Activated T-cell treated with anti-CD3 and anti-CD28 coated beads for 1 hour (primary cell): ENCODE results near the gene SCAMP2.

Experiments used
- DNase-seq: peaks from one replicate; pipeline ENCODE4 v3.0.0-alpha.2; 2020; ENCODE audit warnings: low read depth

SCAMP2 gene

GRCh38 chr15:74837482-74838136, 35.6 kb downstream of the SCAMP2 start:
- DNase-seq, result no peak

GRCh38 chr15:74836846-74837245, 36.3 kb downstream of the SCAMP2 start:
- DNase-seq, result no peak

DNA sequence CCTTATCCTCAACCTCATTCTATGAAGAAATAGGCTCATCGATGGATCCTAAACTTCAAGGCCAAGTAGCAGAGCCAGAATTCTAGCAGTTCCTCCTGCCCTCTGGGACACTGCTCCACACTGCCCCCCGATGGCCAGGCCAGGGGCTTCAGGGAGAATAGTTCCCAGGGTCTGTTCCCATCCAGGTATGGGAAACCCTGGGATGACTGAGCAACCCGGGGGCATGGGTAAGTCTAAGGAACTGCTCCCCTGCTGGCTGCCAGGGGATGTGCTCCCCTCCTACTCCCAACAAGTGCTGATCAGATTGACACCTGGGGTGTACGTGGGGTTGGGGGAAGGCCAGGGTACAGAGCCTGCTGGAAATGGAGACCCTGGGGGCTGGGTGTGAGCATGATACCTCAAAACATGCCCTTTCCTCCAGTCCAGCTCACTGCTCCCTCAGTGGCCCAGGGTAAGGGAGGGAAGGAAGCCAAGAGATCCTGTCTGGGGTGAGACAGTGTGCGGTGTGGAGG, 37.8 kb downstream of the SCAMP2 start:
- DNase-seq, result peak; percentile 42

DNA sequence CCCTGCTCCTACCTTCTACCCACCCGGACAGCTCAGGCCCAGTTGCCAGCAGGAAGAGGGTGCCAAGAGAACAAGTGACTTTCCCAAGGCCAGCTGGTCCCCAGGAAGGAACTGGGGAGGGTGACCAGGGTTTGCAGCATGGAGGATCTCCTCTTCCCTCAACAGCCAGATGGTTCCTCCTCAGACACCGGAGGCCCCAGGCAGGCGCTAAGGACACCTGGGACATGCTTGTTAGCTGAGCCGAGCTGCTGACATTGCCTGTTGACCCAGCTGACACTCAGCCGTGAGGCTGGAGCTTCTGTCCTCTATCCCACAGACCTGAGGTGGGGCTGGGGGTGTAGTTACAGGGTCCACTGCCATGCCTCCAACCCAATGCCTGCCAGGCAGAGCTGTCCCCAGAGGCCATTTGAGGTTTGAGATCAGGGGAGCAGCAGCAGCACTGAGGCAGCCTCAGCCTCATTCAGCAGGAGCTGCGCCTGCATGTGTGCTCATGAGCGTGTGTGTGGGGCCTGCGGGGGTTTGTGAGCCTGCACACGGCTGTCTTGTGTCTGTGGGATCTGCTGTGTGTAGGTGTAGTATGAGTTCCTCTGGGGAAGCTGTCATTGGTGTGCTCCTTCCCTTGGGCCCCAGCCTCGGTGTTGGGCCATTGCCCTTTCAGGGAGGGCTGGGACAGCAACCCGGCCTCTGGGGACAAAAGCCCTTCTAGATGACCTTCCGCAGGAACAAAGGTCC, 39.6 kb downstream of the SCAMP2 start:
- no peak for DNase-seq

GRCh38 chr15:74832826-74833225, 40.3 kb downstream of the SCAMP2 start:
- no peak for DNase-seq

DNA sequence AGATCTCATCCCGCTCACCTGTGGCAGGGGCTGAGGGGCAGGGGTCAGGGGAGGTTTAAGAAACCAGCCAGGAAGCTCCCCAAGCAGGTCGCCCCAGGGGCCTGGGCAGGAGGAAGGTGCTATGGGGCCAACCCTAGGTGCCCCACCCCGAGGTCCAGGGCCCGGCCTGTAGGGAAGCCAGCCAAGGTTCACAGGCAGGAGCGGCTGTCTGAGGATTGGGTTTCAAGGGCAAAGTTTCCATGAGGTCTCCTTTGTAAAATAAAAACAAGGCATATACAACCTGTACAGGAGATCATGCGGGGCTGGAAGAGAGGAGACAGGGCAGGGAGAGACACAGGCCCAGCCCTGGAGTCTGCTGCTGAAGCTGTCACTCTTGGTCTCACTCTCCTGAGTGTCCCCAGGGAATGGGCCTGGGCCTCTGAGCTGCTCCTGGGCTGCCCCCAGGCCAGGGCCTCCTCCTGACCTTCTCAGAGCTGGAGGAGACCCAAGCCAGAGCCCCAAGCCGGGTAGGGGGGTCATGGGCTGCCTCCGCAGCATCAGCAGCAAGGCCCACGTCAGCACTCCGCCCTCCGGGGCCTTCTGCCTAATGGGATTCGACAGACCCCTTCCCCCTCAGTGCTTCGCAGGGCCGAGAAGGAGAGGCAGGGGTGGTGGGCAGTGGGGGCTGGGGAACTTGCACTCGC, 41.2 kb downstream of the SCAMP2 start:
- DNase-seq, result no peak

GRCh38 chr15:74830868-74831267, 42.3 kb downstream of the SCAMP2 start:
- DNase-seq, result no peak

DNA sequence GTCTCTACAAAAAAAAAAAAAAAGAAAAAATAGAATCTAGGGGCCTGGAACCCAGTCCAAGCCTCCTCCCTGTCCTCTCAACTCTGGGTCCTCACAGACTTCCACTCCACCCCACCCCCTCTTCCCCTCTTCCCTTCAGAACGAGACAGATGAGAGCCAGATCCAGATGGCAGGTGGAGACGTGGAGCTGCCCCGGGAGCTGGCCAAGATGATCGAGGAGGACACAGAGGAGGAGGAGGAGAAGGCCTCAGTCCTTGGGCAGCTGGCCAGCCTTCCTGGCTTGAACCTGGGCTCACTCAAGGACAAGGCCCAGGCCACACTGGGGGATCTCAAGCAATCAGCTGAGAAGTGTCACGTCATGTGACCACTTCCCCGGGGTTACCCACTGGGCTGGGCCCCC, 43.2 kb downstream of the SCAMP2 start:
- no peak for DNase-seq

DNA sequence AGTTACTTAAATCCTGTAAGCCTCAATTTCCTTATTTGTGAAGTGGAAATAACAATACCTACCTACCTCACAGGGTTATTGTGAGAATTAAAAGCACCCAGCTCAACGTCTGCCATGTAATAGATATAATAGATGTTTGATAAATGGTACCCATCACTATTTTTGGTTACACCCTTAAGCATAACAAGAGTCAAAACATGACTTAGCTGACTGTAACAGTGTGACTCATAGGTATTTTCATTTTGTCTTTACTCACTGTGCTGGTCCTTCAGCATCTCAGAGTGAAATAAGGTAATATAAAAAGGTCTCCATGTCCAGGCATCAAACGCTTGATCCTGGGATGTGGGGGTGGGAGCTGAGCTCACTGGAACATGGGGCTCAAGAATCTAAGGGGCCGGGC, 43.7 kb downstream of the SCAMP2 start:
- DNase-seq, result no peak

DNA sequence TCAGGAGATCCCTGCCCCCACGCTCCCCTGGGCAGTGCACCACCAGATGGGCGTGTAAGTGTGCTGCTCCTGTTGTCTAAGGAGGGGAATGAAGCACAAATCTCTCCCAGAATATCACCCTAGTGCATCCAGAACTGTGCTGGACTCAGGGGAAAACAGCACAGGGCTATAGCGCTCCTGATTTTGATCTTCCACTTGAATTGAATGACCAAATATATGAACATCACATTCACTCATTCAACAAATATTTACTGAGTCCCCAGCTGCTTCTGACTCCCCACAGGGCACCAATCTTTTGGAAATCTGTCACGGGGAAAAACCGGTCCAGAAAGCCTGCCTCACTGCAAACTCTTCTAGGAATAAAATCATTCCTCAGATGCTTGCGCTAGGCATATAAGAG, 44.3 kb downstream of the SCAMP2 start:
- DNase-seq, result no peak

DNA sequence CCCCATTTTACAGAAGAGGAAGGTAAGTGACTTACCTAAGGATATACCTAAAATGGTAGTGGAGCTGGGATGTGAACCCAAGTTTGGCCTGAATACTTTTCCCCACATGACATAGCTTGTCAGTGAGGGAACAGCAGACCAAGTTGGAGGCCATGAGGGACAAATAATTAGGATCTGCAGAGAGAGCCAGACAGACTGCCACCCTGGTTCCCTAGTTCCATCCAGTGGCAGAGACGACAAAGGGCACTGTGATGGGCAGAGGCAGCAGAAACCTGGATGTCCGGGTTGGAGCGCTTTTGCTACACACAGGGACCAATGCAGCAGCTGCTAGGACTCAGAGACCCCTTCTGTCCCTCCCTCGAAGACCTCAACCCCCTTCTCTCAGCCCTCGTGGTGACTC, 45.6 kb downstream of the SCAMP2 start:
- DNase-seq, result no peak

- DNase-seq, result no peak
Measured at GRCh38 chr15:74826921-74827320, 46.2 kb downstream of the SCAMP2 start.

DNA sequence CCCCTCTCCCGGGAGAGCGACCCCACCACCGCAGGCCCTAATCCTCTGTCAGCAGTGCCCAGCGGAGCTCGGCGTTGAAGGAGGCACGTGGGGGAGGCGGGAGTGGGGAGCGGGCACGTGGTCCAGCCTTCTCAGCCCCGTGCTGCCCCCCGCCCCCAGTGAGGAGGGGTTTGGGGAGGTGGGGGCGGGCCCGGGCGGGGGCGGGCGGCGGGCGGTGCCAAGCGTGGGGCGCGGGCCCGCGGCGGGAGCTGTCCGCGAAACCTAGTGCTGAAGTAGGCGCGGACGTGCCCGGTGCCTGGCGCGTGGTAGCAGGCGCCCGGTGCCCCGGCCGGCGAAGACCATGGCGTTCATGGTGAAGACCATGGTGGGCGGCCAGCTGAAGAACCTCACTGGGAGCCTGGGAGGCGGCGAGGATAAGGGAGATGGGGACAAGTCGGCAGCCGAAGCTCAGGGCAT, 46.8 kb downstream of the SCAMP2 start, which contains the start of gene CPLX3:
TSS of gene CPLX3 (plus strand) at position 264 of the 456 bp plus-strand sequence. CDS start at position 341, 77 bp downstream.
- peak; percentile 35 for DNase-seq

- no peak for DNase-seq
Measured at GRCh38 chr15:74825866-74826265, 47.3 kb downstream of the SCAMP2 start.

DNA sequence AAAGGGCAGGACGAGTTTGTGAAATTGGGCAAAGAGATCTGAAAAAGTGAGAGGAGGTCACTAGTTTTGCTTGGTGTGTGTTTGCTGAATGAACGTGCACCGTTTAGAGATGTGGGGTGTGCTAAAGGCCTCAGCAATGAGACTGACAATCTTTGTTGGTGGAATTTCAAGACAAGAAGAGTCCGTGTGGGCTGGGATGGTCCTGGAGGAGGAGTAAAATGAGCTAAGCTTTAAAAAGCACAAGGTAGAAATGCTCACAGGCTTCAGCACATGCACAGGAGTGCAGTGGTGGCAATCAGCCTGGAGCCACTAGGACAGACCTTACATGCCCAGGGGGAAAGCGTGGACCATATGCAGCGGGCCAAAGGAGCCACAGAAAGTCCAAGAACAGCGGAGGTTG, 48.2 kb downstream of the SCAMP2 start:
- DNase-seq, result no peak

- DNase-seq, result no peak
Measured at GRCh38 chr15:74823324-74823723, 49.8 kb downstream of the SCAMP2 start.

DNA sequence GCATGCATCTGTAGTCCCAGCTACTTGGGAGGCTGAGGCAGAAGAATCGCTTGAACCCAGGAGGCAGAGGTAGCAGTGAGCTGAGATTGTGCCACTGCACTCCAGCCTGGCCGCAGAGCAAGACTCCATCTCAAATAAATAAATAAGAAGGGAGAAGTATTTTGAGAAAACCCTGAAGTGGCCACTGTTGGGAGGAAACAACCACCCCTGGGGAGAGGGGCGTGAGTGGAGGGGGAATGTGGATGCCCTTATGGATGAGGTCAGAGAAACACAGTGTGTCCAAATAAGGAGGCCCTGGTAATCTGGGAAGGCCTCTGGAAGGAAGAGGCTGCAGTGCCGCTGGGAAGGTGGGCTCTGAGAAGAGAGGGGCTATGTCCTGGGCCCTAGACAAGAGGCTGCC, 50.9 kb downstream of the SCAMP2 start:
- no peak for DNase-seq

- no peak for DNase-seq
Measured at GRCh38 chr15:74821790-74822158, 51.4 kb downstream of the SCAMP2 start.

DNA sequence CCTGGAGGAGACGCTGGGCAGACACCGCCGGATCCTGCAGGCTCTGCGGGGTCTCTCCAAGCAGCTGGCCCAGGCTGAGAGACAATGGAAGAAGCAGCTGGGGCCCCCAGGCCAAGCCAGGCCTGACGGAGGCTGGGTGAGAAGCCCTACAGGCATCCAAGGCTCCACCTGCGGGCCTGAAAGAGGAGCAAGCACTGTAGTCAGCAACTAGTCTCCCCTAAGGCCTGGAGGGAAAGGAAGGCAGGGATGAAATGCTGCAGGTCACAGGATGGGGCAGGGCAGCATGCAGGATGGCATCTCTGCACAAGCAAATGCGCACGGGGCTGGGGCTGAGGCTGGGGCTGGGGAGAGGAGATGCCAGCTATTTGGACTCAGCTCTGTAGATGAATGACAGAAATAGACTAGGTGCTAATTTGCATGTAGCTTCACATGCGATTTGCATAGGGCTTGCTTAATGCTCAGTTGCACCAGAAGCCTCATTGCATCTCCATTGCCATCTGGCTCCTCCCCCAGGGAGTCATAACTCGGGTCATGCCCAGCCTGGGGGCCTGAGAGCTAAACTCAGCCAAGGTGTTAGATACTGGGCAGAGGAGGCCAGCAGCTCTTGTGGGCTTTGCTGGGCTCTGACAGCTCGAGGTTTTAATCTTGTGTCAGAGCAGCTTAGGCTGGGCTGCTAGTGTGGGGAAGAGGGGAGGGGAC, 51.9 kb downstream of the SCAMP2 start:
- no peak for DNase-seq

DNA sequence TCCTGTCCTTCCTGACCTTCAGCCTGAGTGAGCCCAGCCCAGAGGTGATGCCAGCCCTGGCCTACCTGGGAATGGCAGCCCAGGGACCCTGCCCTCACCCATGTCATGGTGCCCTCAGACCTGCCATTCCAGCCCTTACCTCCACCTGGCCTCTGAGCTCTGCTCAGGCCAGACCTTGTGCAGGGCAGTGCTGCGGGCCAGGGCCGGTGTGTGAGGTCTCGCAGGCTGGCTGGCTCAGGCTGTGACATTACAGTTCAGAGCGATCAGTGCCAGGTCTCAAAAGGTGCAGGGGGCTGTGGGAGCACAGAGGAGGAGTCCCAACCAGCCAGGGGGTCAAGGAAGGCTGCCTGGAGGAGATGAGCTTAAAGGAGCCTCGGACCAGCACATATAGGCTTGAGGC, 53.1 kb downstream of the SCAMP2 start:
- DNase-seq, result no peak

- no peak for DNase-seq
Measured at GRCh38 chr15:74817370-74817737, 55.8 kb downstream of the SCAMP2 start.

GRCh38 chr15:74816624-74817369, 56.4 kb downstream of the SCAMP2 start:
- no peak for DNase-seq
